Endothelial cell of coronary artery (primary cell): Measurements from ENCODE around the gene CDK6. TPM values are rescaled to one million over a fixed set of nuclear protein-coding genes. Genes with fewer than 3 reads are reported as not detected.

Experiments
- total RNA-seq: library from RNA; depleted of rRNA; stranded (reverse); fragments of >200 nt; gene quantifications from 2 replicates; pipeline ENCODE4 v1.2.3, GENCODE V29; 2014

The CDK6 gene
- total RNA-seq = 20.2 and 27.0 TPM in 2 replicates

GRCh38 chr7:92836489-92836999, at the start of gene CDK6:
Gene CDK6, minus strand, starts transcription at chr7:92836573. Its CDS starts 3,250 bp downstream, at chr7:92833323.

Other genes with a start within 250 kb of the CDK6 start
- 12.0 and 14.2 TPM in 2 replicates for gene FAM133B, start 246.2 kb downstream of the CDK6 start, total RNA-seq